ENCODE measurements around the gene RAB11FIP3. TPM values are rescaled to one million over a fixed set of nuclear protein-coding genes. Genes with fewer than 3 reads are reported as not detected.

RAB11FIP3 gene
- total and polyA plus RNA-seq, 2 of the 13 experiments (the other 11 are each of a cell fraction or from before 2014, with no cell fraction given): 34.3 to 57.6 TPM

DNA sequence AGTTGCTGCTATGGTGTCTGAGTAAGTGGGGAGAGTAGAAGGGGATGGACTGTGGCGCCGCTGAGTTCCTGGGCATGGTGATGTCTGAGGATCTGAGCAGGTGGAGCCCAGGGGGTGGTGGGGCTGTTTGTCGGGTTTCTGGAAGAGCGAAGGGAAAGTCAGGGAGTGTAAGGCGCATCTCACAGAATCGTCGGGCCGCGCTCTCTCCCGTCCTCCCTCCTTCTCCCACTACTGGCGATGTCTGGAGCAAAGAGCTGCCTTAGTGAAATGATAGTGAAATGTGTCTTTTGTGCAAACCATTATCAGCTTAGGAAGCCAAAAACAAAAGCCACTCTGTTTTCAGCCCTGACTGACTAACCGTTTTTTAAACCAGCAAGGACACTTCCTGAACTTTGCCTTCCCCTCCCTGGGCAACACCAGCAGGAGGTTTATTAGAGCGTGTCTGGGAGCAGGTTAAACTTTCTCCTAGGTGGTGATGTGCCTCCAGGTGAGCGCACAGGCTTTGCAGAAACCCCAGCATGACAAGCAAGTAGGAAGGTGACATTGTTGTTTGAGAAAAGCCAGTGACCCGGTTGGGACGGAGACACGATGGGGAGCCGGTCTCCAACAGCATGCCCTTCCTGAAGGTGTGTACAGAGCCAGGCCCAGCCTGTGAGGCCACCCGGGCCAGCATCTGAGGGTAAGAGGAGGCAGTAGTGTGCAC lies 49.1 kb downstream of the RAB11FIP3 start (continued):
- TF ChIP-seq, protein P1, sequence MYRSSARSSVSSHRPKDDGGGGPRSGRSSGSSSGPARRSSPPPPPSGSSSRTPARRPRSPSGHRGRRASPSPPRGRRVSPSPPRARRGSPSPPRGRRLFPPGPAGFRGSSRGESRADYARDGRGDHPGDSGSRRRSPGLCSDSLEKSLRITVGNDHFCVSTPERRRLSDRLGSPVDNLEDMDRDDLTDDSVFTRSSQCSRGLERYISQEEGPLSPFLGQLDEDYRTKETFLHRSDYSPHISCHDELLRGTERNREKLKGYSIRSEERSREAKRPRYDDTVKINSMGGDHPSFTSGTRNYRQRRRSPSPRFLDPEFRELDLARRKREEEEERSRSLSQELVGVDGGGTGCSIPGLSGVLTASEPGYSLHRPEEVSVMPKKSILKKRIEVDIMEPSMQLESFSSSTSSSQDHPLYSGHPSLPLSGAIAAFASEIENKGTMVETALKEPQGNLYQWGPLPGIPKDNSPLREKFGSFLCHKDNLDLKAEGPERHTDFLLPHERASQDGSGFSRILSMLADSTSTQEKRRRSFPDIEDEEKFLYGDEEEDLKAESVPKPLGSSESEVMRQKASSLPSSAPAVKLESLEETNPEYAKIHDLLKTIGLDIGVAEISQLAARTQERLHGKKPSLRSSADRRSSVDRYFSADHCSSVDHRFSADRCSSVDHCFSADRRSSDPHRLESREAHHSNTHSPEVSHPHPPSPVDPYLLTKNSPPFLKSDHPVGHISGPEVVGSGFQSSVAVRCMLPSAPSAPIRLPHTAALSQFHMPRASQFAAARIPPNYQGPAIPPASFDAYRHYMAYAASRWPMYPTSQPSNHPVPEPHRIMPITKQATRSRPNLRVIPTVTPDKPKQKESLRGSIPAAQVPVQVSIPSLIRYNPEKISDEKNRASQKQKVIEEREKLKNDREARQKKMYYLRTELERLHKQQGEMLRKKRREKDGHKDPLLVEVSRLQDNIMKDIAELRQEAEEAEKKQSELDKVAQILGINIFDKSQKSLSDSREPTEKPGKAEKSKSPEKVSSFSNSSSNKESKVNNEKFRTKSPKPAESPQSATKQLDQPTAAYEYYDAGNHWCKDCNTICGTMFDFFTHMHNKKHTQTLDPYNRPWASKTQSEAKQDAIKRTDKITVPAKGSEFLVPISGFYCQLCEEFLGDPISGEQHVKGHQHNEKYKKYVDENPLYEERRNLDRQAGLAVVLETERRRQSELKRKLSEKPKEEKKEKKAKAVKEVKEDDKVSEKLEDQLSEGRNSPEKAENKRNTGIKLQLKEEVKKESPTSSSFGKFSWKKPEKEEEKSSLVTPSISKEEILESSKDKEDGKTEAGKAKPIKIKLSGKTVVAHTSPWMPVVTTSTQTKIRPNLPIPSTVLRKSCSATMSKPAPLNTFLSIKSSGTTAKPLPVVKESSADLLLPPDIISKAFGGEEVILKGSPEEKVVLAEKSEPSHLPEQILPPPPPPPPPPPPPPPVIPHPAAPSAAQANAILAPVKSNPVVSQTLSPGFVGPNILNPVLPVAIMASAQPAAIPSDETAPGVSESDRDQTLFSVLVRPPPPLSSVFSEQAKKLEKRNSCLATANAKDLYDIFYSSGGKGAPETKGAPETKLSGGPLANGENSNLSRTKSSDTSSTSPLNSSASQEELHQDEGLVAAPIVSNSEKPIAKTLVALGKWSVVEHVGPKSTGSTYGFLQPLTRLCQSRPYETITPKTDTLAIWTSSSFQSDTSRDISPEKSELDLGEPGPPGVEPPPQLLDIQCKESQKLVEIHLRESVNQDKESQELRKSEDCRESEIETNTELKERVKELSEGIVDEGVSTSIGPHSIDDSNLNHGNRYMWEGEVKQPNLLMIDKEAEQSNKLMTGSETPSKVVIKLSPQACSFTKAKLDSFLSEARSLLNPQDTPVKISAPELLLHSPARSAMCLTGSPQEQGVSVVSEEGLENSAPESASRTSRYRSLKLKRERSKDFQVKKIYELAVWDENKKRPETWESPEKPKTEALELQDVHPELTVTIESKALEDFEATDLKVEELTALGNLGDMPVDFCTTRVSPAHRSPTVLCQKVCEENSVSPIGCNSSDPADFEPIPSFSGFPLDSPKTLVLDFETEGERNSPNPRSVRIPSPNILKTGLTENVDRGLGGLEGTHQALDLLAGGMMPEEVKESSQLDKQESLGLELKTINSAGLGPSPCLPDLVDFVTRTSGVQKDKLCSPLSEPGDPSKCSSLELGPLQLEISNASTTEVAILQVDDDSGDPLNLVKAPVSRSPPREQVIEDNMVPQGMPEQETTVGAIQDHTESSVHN (CRISPR knock-in tag; IDR thresholded peaks at IDR 0.05): no peak
- no peak for TF ChIP-seq ZNF333 (CRISPR knock-in tag; IDR thresholded peaks at IDR 0.05; ENCODE audit: borderline replicate concordance)
- TF ChIP-seq, protein P2, sequence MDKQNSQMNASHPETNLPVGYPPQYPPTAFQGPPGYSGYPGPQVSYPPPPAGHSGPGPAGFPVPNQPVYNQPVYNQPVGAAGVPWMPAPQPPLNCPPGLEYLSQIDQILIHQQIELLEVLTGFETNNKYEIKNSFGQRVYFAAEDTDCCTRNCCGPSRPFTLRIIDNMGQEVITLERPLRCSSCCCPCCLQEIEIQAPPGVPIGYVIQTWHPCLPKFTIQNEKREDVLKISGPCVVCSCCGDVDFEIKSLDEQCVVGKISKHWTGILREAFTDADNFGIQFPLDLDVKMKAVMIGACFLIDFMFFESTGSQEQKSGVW (CRISPR knock-in tag; IDR thresholded peaks at IDR 0.05; ENCODE audit: borderline replicate concordance): no peak
- TF ChIP-seq HHEX (CRISPR knock-in tag; IDR thresholded peaks at IDR 0.05): no peak
- TF ChIP-seq RXRA (CRISPR knock-in tag; IDR thresholded peaks at IDR 0.05): no peak; the same call in 1 of the 2 replicates
- TF ChIP-seq, protein P3, sequence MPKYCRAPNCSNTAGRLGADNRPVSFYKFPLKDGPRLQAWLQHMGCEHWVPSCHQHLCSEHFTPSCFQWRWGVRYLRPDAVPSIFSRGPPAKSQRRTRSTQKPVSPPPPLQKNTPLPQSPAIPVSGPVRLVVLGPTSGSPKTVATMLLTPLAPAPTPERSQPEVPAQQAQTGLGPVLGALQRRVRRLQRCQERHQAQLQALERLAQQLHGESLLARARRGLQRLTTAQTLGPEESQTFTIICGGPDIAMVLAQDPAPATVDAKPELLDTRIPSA (CRISPR knock-in tag; IDR thresholded peaks at IDR 0.05; ENCODE audit: borderline replicate concordance): no peak
- peak; percentile 54; the same call in 1 of the 2 replicates for TF ChIP-seq ARHGAP35 (CRISPR knock-in tag; IDR thresholded peaks at IDR 0.05; ENCODE audit: borderline replicate concordance)
- TF ChIP-seq ZNF703 (CRISPR knock-in tag; IDR thresholded peaks at IDR 0.05; ENCODE audit: borderline replicate concordance): no peak
- no peak; the same call in 1 of the 2 replicates for TF ChIP-seq FLYWCH1 (CRISPR knock-in tag; IDR thresholded peaks at IDR 0.05)
- 0 out of 2 replicates have a peak, but pooled peaks have one; percentile 45 for TF ChIP-seq KLF12 (CRISPR knock-in tag; IDR thresholded peaks at IDR 0.05; ENCODE audit: borderline replicate concordance)
- TF ChIP-seq, protein P4, sequence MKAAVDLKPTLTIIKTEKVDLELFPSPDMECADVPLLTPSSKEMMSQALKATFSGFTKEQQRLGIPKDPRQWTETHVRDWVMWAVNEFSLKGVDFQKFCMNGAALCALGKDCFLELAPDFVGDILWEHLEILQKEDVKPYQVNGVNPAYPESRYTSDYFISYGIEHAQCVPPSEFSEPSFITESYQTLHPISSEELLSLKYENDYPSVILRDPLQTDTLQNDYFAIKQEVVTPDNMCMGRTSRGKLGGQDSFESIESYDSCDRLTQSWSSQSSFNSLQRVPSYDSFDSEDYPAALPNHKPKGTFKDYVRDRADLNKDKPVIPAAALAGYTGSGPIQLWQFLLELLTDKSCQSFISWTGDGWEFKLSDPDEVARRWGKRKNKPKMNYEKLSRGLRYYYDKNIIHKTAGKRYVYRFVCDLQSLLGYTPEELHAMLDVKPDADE (CRISPR knock-in tag; IDR thresholded peaks at IDR 0.05): no peak
- no peak for TF ChIP-seq NPAS2 (CRISPR knock-in tag; IDR thresholded peaks at IDR 0.05; ENCODE audit: borderline replicate concordance)
- TF ChIP-seq PHB2 (IDR thresholded peaks at IDR 0.05; ENCODE audit: partially characterized antibody): no peak
- TF ChIP-seq ZNF446 (CRISPR knock-in tag; IDR thresholded peaks at IDR 0.05): no peak
- no peak for TF ChIP-seq XRCC5 (optimal IDR thresholded peaks at IDR 0.05; ENCODE audit: low read length)
- TF ChIP-seq, protein P5, sequence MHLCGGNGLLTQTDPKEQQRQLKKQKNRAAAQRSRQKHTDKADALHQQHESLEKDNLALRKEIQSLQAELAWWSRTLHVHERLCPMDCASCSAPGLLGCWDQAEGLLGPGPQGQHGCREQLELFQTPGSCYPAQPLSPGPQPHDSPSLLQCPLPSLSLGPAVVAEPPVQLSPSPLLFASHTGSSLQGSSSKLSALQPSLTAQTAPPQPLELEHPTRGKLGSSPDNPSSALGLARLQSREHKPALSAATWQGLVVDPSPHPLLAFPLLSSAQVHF (CRISPR knock-in tag; IDR thresholded peaks at IDR 0.05): no peak
